Keratinocyte (primary cell): ENCODE measurements around the gene GRM5. TPM values are rescaled to one million over a fixed set of nuclear protein-coding genes. Genes with fewer than 3 reads are reported as not detected.

Experiments used
- DNase-seq: peaks from one replicate; pipeline ENCODE4 v3.0.0-alpha.2; 2011; ENCODE audit warnings: low read depth, missing footprints, low spot score
- FAIRE-seq: peaks from 2 replicates; lab custom pipeline; 2011; peaks lifted over from hg19 to GRCh38; lab: Jason Lieb, UNC
- H2AFZ ChIP-seq: 2 replicates; pipeline ENCODE4 v1.6.0; 2012; ENCODE audit warnings: low read length, control low read depth, inconsistent platforms; ENCODE audit not compliant: control insufficient read depth
- H3K27ac ChIP-seq: 2 replicates; pipeline ENCODE4 v1.5.1; 2011; ENCODE audit warnings: low read length; ENCODE audit not compliant: control insufficient read depth, insufficient read depth
- H3K27me3 ChIP-seq: 3 replicates; pipeline ENCODE4 v1.6.0; 2011; ENCODE audit warnings: low read length; ENCODE audit not compliant: control insufficient read depth, insufficient read depth; ENCODE audit errors: extremely low read depth
- H3K36me3 ChIP-seq, 2 experiments: 2 replicates in 1 of 2; 3 replicates in 1 of 2; pipeline ENCODE4 v1.5.1; 2011; ENCODE audit warnings: low read length in 2 of 2, mild to moderate bottlenecking in 1 of 2; ENCODE audit not compliant: control insufficient read depth in 2 of 2, insufficient read depth in 2 of 2; ENCODE audit errors: extremely low read depth in 1 of 2
- H3K4me1 ChIP-seq: 3 replicates; pipeline ENCODE4 v1.5.1; 2011; ENCODE audit warnings: low read length; ENCODE audit not compliant: control insufficient read depth, insufficient read depth; ENCODE audit errors: extremely low read depth
- H3K4me2 ChIP-seq: 3 replicates; pipeline ENCODE4 v1.6.0; 2011; ENCODE audit warnings: low read depth, low read length; ENCODE audit not compliant: control insufficient read depth, insufficient read depth; ENCODE audit errors: extremely low read depth
- H3K4me3 ChIP-seq, 3 experiments: fragments of 200-600 bp in 1 of 3; sonication (generic) in 1 of 3; 2 replicates in 2 of 3; 3 replicates in 1 of 3; pipeline ENCODE4 v1.5.1; 2011 to 2016; ENCODE audit warnings: low read length in 3 of 3, mild to moderate bottlenecking in 3 of 3, control low read depth in 2 of 3, inconsistent platforms in 1 of 3, low read depth in 1 of 3, mixed read lengths in 1 of 3, mixed run types in 1 of 3, moderate library complexity in 1 of 3; ENCODE audit not compliant: control insufficient read depth in 2 of 3, insufficient read depth in 2 of 3; ENCODE audit errors: extremely low read depth in 1 of 3
- H3K79me2 ChIP-seq: 2 replicates; pipeline ENCODE4 v1.6.0; 2012; ENCODE audit warnings: low read length; ENCODE audit not compliant: control insufficient read depth, insufficient read depth
- H3K9ac ChIP-seq: 3 replicates; pipeline ENCODE4 v1.6.0; 2011; ENCODE audit warnings: low read length; ENCODE audit not compliant: control insufficient read depth, insufficient read depth; ENCODE audit errors: extremely low read depth
- H3K9me1 ChIP-seq: 3 replicates; pipeline ENCODE4 v1.6.0; 2011; ENCODE audit warnings: low read length; ENCODE audit not compliant: control insufficient read depth, insufficient read depth; ENCODE audit errors: extremely low read depth
- H3K9me3 ChIP-seq: 2 replicates; pipeline ENCODE4 v1.5.1; 2012; ENCODE audit warnings: low read depth, low read length; ENCODE audit not compliant: control insufficient read depth
- H4K20me1 ChIP-seq: 3 replicates; pipeline ENCODE4 v1.6.0; 2011; ENCODE audit warnings: low read length; ENCODE audit not compliant: control insufficient read depth, insufficient read depth; ENCODE audit errors: extremely low read depth
- CTCF ChIP-seq, 3 experiments: IDR thresholded peaks in 1 of 3; conservative IDR thresholded peaks in 1 of 3; optimal IDR thresholded peaks in 1 of 3; 2 replicates in 2 of 3; 3 replicates in 1 of 3; pipeline versions ENCODE3 to v1.5.1; 2011; ENCODE audit warnings: low read length in 3 of 3, mild to moderate bottlenecking in 3 of 3, moderate library complexity in 2 of 3, control low read depth in 1 of 3, inconsistent platforms in 1 of 3; ENCODE audit not compliant: insufficient read depth in 2 of 3; ENCODE audit errors: extremely low read depth in 1 of 3
- EZH2 ChIP-seq: IDR thresholded peaks from one replicate; pipeline ENCODE4 v1.6.1; 2012; ENCODE audit warnings: inconsistent platforms, mild to moderate bottlenecking, low read length, moderate library complexity
- dilution Hi-C: fragments of 300-500 bp; cut with MboI; formaldehyde crosslinking; loops from one replicate; pipeline ENCODE4 v1.7.0; 2020; ENCODE audit warnings: low sequenced_read_pairs; ENCODE audit not compliant: extremely low pct_ligation_motif_present
- polyA plus RNA-seq, 5 experiments: library from polyadenylated mRNA; depleted of rRNA in 3 of 5; stranded (reverse) in 3 of 5; stranded (forward) in 1 of 5; unstranded in 1 of 5; fragments of >200 nt; gene quantifications; 1 replicate in 1 of 5; 2 replicates in 3 of 5; 3 replicates in 1 of 5; pipeline versions ENCODE4 v1.2.1 to v1.2.3, GENCODE V29; 2011 to 2012; ENCODE audit warnings: missing spikeins in 2 of 5, low read depth in 1 of 5, low replicate concordance in 1 of 5

The GRM5 gene
- polyA plus RNA-seq, 1 donor (not counting 4 experiments of a cell fraction or from before 2014, with no cell fraction given), result not detected

DNA sequence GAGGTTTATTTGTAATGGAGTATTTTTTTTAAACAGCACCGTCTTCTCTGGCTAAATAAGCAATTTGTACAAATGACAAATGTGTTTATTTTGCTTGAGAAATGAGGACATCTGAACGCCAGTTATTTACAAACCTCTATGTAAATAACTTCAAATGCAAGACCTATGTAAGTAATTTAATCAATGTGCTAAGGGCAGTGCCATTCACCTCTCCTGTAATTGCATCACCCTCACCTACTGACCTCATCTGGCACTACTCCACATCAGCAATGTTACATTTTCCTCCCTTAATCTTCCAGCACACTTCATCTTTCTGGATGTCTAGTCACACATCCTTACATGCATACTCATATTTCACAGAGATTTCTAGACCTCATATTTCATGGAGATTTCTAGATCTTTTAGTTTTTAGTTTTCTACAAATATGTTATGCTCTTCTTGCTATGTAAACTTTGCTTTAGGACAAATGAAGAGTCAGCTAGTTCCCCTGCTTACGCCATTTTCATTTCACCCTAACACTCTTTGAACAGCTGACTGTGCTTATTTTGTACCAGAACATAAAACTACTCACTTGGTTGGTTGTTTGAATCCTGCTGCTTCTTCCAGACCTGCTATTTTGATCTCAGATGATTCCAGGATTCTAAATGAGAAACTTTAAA is 238.6 kb downstream of the GRM5 start:
- no peak overlapping the region for H2AFZ ChIP-seq
- no peak overlapping the region for H3K27ac ChIP-seq
- H3K9me3 ChIP-seq, result no peaks in the 10 kb centered on the region
- no peaks in the 10 kb centered on the region for H3K9me1 ChIP-seq
- H3K27me3 ChIP-seq, result no peaks in the 10 kb centered on the region
- no peaks in the 10 kb centered on the region for H3K36me3 ChIP-seq
- TF ChIP-seq CTCF (optimal IDR thresholded peaks at IDR 0.05 in 1 of 3, IDR thresholded peaks at IDR 0.05 in 1 of 3, conservative IDR thresholded peaks at IDR 0.05 in 1 of 3; ENCODE audit: extremely low read depth in 1 of 3, insufficient read depth in 2 of 3, low read length in 3 of 3) (no peak), EZH2 (no peak)
- H3K4me1 ChIP-seq, result no peaks in the 10 kb centered on the region
- no peaks in the 10 kb centered on the region for H4K20me1 ChIP-seq
- no peak overlapping the region for H3K4me2 ChIP-seq
- no peaks in the 10 kb centered on the region for H3K79me2 ChIP-seq
- no peak overlapping the region for H3K9ac ChIP-seq
- dilution Hi-C loops, result no loop called here
- H3K4me3 ChIP-seq, result no peak overlapping the region
- DNase-seq (no peak), FAIRE-seq (no peak)

GRCh38 chr11:88819616-88820015 is 246.2 kb downstream of the GRM5 start:
- dilution Hi-C loops, result no loop called here
- FAIRE-seq (no peak), DNase-seq (no peak)
- Histone ChIP-seq H3K4me1 (no peaks in the 10 kb centered on the region), H3K9me1 (no peaks in the 10 kb centered on the region), H3K79me2 (no peaks in the 10 kb centered on the region), H3K9ac (no peak overlapping the region), H2AFZ (no peak overlapping the region), H3K4me2 (no peak overlapping the region), H4K20me1 (no peaks in the 10 kb centered on the region), H3K36me3 (no peaks in the 10 kb centered on the region), H3K27ac (no peak overlapping the region), H3K9me3 (no peaks in the 10 kb centered on the region), H3K27me3 (no peaks in the 10 kb centered on the region), H3K4me3 (no peak overlapping the region)
- TF ChIP-seq EZH2, result no peak
- no peak for TF ChIP-seq CTCF (optimal IDR thresholded peaks at IDR 0.05 in 1 of 3, IDR thresholded peaks at IDR 0.05 in 1 of 3, conservative IDR thresholded peaks at IDR 0.05 in 1 of 3; ENCODE audit: extremely low read depth in 1 of 3, insufficient read depth in 2 of 3, low read length in 3 of 3)
